GM18861 (cell line): Measurements from ENCODE around the gene MAZ.
"Not testable (repeated sequence)": the region's sequence is repeated elsewhere in the genome, so short reads cannot be mapped to it uniquely, and the experiment has no call there.

Experiments used
- ATAC-seq: cut with Tn5 transposase; IDR thresholded peaks from one replicate; pipeline ENCODE4 v1.9.1; 2021; ENCODE audit not compliant: unreplicated experiment

MAZ gene

DNA sequence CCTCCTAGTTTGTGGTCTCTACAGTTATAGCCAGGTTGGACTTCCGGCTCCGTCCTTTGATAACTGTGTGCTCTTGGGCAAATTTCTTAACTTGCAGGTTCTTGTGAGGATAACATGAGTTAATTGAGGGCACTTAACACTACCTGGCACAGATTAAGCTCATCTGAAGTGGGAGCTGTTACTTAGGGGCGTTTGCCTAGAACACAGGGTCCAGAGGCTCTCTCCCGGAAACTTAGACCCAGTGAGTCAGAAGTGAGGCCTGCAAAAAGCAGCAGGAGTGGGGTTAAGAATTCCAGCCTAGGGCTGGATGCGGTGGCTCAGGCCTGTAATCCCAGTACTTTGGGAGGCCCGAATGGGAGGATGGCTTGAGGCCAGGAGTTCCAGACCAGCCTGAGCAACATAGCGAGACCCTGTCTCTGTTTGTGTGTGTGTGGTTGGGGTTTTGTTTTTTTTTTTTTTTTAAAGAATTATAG is 15.3 kb downstream of the MAZ start:
- no peak for ATAC-seq

DNA sequence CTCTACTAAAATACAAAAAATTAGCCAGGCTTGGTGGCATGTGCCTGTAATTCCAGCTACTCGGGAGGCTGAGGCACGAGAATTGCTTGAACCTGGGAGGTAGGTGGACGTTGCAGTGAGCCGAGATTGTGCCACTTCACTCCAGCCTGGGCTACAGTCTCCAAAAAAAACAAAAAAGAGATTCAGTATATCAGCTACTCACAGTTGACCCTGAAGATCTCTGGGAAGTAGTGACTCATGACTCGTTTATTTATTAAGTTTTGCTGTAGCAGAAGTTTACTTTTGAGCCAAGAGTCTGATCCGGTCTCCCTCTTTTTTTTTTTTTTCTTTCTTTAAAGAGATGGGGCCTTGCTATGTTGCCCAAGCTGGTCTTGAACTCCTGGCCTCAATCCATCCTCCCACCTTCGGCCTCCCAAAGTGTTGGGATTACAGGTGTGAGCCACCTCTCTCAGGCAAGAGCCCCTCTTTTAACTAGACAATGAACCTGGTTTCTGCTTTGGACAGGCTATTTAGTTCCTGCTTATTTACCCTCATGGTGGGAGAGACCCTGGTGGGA is 18.3 kb downstream of the MAZ start:
- no peak for ATAC-seq

DNA sequence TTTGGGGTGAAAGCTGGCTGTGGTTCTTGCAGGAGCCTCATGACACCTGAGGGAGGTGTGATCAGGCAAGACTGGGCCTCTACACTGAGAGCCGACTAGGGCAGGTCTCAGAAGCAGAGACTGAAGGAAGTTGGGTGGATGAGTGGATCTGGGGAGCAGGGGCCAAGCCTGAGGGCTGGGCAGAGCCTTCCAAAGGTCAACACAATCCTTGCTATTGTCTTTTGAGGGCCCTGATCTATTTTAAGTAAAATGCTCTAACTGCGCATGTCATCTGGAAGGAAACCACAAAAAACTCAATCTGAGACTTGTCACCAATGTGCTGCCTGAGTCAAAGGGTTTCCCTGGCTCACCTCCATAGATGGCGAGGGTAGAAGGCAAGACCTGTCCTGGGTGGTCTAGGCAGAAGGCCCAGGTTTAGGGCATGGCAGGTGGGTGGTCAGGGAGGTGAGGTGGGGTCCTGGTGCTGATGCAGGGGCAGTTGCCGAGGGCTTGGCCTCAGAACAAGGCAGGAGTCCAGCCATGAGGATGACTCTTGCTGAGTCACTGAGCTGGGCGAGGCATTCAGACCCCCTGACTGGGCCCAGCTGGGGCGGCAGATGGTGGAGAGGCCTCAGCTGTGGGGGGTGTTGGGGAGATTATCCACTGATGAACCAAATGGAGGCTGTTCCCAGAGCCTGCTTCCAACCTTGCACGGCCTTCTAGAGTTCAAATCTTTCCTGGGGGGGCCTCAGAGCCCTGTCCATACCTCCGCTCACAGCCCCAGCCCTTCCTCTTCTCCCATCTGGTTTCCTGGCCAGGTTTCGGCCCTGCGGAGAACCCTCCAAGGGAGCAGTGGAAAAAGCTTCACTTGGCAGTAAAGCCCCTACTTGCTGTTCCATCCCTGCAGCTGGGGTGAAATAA is 19.1 kb downstream of the MAZ start:
- ATAC-seq: no peak

DNA sequence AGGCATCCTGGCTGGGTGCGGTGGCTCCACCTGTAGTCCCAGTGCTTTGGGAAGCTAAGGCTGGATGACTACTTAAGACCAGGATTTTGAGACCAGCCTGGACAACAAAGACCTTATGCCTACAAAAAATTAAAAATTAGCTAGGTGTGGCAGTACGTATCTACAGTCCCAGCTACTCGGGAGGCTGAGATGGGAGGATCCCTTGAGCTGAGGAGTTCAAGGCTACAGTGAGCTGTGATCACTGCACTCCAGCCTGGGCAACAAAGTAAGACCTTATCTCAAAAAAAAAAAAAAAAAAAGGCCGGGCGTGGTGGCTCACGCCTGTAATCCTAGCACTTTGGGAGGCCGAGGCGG is 20.0 kb downstream of the MAZ start:
- no peak for ATAC-seq

DNA sequence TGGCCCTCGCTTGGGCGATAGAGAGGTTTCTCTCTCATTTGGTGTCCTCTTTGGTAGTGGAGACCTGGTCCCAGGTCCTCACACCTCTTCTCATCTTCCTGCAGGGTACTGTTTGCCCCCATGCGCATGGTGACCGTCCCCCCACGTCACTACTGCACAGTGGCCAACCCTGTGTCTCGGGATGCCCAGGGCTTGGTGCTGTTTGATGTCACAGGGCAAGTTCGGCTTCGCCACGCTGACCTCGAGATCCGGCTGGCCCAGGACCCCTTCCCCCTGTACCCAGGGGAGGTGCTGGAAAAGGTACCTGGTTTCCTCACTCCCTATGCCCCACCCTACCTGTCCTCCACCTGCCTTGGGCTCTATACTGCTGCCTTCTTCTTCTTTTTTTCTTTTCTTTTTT is 24.4 kb downstream of the MAZ start:
- ATAC-seq: no peak

DNA sequence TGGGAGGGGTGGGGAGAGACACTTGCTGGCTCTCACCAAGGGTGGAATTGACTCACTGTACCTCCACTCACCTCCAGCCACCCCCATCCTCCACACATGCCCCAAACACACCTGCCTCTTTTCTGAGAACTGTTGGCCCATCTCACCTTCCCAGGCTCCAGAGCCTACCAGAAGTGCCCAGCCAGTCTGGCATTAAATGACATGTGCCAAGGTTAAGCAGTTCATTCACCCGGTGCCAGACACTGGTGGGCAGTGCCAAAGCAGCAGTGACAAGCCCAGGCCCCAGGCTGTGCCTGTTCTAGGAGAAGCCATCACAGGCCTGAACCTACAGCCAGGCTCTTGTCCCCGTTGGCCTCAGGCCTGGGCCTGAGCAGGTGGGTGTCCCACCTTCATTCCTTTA is 25.2 kb downstream of the MAZ start:
- ATAC-seq: no peak

DNA sequence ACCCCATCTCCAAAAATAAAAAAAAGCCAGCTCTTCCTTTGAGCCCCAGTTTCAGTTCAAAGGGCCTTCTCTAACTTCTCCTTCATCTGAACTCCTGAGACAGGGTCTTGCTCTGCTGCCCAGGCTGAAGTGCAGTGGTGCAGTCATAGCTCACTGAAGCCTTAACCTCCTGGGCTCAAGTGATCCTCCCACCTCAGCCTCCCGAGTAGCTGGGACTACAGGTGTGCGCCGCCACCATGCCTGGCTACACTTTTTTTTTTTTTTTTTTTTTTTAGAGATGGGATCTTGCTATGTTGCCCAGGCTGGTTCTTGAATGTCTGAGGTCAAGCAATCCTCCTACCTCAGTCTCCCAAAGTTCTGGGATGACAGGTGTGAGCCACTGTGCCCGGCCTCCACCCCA is 26.9 kb downstream of the MAZ start:
- not testable (repeated sequence) for ATAC-seq

DNA sequence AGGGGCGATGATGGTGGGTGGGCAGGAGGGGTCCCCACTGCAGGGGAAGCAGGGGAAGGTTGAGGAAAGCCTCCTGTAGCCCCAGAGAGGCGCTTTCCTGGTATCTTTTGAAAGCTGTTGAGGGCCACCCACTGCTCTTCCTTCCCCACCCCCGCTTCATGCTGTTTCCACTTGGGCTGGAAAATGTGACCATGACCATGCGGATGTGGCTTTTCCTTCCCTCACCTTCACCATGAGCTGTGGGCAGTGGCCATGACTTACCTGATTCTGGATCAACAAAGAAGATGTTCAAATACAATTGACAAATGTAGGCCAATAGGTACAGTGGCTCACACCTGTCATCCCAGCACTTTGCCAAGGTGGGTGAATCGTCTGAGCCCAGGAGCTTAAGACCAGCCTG is 27.8 kb downstream of the MAZ start:
- no peak for ATAC-seq

DNA sequence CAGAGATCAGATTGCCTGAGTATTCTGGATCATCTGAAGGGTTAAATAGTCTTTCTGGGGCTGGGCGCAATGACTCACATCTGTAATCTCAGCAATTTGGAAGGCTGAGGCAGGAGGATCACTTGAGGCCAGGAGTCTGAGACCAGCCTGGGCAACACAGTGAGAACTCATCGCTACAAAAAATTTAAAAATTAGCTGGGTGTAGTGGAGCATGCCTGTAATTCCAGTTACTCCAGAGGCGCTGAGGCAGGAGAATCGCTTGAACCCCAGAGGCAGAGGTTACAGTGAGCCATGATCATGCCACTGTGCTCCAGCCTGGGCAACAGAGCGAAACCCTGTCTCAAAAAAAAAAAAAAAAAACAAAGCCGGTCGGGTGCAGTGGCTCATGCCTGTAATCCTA is 29.6 kb downstream of the MAZ start:
- no peak for ATAC-seq

DNA sequence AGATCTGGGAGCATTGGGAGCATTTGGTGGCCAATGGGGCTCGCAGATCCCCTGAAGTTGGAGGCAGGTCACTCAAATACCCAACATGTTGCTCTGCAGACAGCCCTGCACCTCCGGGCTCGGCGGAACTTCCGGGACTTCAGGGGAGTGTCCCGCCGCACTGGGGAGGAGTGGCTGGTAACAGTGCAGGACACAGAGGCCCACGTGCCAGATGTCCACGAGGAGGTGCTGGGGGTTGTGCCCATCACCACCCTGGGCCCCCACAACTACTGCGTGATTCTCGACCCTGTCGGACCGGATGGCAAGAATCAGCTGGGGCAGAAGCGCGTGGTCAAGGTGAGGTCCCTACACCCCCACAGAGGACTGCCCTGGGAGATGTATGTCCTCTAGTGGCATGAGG is 30.3 kb downstream of the MAZ start:
- no peak for ATAC-seq

DNA sequence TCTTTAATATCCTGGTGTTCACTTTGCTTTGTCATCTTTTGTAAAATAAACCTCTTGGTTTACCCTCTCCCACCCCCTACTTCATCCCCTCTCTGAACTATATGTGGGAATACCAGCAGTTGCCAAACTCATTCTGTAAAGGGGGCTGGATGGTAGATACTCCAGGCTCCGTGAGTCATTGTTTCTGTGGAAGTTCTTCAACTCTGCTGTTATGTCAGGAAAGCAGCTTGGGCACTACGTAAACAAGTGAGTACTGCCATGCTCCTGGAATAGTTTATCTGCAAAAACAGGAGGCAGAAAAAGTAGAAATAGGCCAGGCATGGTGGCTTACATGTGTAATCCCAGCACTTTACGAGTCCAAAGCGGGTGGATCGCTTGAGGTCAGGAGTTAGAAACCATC is 31.5 kb downstream of the MAZ start:
- ATAC-seq: no peak

DNA sequence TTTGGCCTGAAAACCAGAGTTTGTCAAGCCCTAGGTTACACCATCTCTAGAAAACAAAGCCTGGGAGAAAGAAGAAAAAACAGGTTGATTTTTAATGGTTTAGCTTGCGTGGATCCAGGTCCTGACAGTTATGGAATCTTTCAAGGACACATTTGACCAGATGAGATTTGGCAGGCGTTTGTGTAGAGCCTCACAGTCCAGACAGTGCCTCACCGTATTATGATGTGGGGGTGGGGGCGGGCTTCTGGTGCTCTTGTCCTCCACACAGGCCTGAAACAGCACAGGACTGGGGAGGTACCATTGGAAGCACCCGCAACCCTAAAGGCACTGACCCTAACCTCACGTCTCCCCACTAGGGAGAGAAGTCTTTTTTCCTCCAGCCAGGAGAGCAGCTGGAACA is 33.5 kb downstream of the MAZ start:
- no peak for ATAC-seq

DNA sequence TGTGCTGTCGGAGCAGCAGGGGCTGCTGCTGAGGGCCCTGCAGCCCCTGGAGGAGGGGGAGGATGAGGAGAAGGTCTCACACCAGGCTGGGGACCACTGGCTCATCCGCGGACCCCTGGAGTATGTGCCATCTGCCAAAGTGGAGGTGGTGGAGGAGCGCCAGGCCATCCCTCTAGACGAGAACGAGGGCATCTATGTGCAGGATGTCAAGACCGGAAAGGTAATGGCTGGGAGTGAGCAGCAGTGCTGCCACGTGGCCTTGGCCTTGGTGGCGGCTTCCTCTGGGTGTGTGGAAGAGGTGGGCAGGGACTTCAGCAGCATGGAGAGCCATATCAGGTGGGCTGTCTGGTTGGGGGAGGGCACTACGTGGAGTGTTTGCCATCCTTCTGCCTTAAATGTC is 33.9 kb downstream of the MAZ start:
- no peak for ATAC-seq

DNA sequence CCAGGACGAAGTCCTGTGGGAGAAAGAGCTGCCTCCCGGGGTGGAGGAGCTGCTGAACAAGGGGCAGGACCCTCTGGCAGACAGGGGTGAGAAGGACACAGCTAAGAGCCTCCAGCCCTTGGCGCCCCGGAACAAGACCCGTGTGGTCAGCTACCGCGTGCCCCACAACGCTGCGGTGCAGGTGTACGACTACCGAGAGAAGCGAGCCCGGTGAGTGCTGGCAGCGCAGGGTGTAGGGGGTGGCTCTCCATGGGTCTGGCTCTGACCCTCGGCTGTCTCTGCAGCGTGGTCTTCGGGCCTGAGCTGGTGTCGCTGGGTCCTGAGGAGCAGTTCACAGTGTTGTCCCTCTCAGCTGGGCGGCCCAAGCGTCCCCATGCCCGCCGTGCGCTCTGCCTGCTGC is 35.3 kb downstream of the MAZ start:
- ATAC-seq: no peak

DNA sequence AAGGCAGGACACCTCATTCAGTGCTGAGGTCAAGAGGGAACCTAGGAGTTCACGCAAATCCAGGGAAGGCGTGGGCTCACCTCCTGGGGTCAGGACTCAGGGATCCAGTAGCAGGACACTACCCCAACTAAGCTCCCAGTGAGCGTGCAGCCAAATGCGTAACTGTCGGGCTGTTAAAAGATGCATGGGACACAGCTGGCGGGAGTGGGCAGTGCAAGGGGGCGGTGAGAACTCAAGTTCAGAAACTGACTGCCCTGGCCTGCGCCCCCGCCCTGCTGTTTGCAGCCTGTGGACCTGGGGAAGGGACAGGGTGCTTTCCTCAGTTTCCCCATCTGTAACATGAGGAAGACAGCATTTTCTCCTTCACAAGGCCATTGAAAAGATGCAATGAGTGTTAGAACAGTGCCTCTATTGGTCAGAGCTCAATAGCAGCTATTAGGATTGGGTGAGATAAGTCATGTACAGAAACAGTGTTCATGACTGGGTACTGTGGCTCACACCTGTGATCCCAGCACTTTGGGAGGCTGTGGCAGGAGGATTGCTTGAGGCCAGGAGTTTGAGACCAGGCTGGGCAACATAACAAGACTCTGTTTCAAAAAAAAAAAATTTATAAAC is 36.5 kb downstream of the MAZ start:
- ATAC-seq: no peak

DNA sequence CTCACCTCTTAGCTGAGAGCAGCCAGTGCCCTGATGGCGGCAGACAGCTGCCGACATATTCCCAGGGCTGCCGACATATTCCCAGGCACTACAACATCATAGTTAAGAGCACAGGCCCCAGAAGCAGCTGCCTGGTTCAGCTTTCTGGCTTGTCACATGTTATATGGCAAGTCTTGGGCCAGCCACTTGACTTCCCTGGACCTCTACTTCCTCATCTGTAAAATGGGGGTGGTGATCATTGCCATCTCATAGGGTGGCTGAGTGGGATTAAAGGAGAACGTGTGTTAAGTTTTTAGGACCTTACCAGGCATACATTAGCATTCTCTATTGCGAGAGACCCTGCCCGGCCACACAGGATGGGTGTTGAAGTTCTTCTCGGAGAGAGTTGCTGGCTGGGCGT is 37.6 kb downstream of the MAZ start:
- ATAC-seq: no peak

DNA sequence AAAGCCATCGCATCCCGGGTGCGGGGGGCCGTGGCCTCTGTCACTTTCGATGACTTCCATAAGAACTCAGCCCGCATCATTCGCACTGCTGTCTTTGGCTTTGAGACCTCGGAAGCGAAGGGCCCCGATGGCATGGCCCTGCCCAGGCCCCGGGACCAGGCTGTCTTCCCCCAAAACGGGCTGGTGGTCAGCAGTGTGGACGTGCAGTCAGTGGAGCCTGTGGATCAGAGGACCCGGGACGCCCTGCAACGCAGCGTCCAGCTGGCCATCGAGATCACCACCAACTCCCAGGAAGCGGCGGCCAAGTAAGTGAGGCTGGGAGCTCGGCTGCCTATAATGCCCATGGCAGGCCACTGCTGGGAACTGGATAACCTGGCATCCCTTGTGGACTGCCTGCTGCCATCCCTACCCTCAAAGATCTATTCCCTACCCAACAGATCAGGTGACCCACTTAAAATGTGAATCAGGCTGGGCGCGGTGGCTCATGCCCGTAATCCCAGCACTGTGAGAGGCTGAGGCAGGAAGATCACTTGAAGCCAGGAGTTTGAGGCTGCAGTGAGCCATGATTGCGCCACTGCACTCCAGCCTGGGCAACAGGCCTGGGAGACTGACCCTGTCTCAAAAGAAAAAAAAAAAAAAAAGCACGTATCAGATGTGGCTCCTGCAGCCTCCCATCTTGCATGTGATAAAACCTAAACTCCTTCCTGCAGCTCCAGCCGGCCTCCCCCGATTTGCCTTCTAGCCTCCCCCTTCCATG is 38.4 kb downstream of the MAZ start:
- ATAC-seq: no peak

DNA sequence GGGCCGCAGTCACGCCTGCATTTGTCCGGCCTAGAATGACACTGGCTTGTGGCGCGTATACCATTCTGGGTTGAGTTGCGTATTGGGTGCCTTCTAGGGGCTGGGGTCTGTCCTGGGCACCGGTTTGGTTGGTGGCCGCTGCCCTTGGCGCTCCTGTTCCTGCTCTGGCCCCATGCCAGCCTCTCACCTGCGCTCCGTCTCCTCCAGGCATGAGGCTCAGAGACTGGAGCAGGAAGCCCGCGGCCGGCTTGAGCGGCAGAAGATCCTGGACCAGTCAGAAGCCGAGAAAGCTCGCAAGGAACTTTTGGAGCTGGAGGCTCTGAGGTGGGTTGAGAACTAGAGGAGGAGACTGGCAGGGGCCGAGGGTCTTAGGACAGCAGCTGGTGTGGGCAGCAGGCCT is 39.3 kb downstream of the MAZ start:
- ATAC-seq: no peak

DNA sequence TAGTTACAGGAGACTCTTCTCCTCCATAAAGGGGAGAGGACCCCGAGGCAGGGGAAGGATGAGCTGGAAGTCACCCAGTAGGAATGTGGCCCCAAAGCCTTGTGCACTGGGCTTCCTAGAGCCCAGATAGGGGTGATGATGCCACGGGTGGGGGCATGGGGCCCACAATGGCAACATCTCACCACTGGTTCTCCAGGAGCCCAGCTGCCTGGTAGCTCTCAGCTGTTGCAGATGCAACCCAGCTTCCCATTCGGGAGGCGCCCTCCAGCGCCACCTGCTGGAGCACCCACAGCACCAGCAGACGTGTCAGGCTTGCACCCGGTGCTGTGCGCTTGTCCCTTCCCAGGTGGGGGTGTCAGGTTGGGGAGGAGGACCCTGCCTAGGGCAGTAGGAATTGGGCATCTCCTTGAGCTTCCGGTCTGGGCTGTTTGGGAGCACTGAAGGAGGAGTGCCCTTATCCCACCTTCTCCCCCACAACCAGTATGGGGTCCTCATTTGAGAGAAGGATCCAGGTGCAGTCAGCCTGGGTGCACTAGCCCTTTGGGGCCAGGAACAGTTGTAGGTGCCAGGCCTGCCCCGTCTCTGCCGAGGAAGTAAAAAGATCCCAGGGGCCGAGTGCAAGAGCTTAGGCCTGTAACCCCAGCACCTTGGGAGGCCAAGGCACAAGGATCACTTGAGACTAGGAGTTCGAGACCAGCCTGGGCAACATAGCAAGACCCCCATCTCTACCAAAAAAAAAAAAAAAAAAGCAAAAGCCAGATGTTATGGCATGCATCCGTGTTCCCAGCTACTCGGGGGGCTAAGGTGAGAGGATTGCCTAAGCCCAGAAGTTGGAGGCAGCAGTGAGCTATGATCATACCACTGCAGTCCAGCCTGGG is 42.3 kb downstream of the MAZ start:
- ATAC-seq: no peak

DNA sequence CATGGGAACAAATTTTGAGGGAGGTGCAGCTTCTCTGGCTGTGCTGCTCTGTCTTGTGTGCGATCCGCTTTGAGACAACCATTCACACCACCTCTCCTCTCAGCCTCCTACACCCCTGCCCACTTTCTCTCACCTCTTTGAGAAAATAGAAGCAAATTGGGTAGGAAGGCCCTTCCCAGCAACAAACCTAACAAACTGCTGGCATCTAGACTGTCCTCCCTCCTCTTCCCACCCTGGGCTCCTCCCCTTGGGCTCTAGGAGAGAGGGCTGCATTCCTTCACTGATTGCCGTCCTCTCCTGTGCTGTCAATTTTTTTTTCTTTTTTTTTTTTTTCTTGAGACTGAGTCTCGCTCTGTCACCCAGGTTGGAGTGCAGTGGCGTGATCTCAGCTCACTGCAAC is 43.2 kb downstream of the MAZ start:
- no peak for ATAC-seq

DNA sequence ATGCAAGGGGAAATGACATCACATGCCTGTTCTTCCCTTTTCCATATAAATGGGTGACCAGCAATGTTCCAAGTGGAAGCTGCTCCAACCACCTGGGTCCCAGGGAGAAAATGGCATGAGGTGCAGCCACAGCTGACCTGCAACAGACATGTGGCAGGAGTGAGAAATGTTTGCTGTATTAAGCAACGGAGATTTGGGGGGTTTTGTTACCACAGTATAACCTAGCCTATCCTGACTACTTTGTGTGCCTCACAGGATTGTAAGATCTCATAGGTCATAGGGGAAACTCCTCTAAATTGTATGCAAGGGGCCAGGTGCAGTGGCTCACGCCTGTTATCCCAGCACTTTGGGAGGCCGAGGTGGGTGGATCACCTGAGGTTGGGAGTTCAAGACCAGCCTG is 44.7 kb downstream of the MAZ start:
- ATAC-seq: no peak
